ENCODE results near the gene ELFN2. TPM values are rescaled to one million over a fixed set of nuclear protein-coding genes. Genes with fewer than 3 reads are reported as not detected.

The ELFN2 gene
- total RNA-seq (1 to 10 TPM in 3 of 6 donors, under 1 TPM in 3; 0.19 to 1.8 (median 1.1) TPM), polyA plus RNA-seq (1 to 10 TPM in 1 of 2 donors, under 1 TPM in 1; 0.23 to 2.1 TPM)

DNA sequence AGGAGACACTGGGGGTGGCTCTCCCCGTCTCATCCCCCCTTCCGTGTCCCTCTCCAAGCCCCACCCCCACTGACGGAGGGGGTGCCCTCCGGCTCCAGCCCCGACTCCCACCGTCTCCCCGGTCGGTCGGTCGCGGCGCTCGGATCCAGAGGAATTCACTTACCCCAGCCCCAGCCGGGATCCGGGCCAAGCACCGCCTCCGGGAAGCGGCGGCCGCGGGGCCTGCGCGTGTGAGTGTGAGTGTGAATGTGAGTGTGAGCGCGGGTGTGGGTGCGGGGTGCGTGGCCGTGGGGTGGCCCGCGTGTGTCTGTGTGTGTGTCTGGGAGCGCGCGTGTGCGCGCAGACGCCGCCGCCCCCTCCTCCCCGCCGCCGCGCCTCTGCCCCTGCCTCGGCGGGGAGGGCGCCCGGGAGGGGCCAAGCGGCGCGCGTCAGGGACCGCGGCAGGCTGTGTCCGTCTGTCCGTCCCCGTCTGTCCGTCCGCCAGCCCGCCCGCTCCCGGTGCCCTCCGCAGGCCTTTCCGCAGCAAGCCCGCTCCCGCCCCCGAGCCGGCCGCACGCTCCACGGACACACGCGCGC lies at the start of gene ELFN2:
Gene ELFN2 (minus strand): TSS at position 345 of the 576 bp plus-strand sequence. CDS start 51,945 bp downstream, outside the sequence.
- no peak within 1 kb of the TSS for H3K27ac ChIP-seq
- H3K27me3 ChIP-seq, result peaks cover 0 to 16% (median 0%) of the 10 kb centered on the region in 4 donors
- no peak for FAIRE-seq
- no peaks in the 10 kb centered on the region for H3K4me1 ChIP-seq
- DNase-seq, result peak in 4 of 6 donors; percentile 20 to 73 (median 50)
- no peaks in the 10 kb centered on the region for H3K36me3 ChIP-seq
- intact Hi-C loops (cut with DNase I), result loop anchor here in 1 of 3 donors (5.0 kb wide), 1 partner anchor 110 kb away; no protein-coding TSS in a partner anchor
- 1% methylated on average over 51 to 72 of the region's 72 CpGs for WGBS, 2 donors
- H3K9me3 ChIP-seq, result no peaks in the 10 kb centered on the region
- TF ChIP-seq, protein P1, sequence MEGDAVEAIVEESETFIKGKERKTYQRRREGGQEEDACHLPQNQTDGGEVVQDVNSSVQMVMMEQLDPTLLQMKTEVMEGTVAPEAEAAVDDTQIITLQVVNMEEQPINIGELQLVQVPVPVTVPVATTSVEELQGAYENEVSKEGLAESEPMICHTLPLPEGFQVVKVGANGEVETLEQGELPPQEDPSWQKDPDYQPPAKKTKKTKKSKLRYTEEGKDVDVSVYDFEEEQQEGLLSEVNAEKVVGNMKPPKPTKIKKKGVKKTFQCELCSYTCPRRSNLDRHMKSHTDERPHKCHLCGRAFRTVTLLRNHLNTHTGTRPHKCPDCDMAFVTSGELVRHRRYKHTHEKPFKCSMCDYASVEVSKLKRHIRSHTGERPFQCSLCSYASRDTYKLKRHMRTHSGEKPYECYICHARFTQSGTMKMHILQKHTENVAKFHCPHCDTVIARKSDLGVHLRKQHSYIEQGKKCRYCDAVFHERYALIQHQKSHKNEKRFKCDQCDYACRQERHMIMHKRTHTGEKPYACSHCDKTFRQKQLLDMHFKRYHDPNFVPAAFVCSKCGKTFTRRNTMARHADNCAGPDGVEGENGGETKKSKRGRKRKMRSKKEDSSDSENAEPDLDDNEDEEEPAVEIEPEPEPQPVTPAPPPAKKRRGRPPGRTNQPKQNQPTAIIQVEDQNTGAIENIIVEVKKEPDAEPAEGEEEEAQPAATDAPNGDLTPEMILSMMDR (IDR thresholded peaks at IDR 0.05), result no peak
- peak; percentile 41 to 65 (median 58) for ATAC-seq
- H3K4me3 ChIP-seq, result peak within 1 kb of the TSS; percentile 20 to 54 (median 32)

GRCh38 chr22:37476389-37477329 lies 49.4 kb upstream of the ELFN2 start:
- Histone ChIP-seq H3K36me3 (no peaks in the 10 kb centered on the region), H3K27ac (no peak overlapping the region), H3K9me3 (no peaks in the 10 kb centered on the region), H3K27me3 (no peaks in the 10 kb centered on the region), H3K4me1 (no peaks in the 10 kb centered on the region), H3K4me3 (no peak overlapping the region)
- FAIRE-seq (no peak), ATAC-seq (no peak), DNase-seq (no peak)
- intact Hi-C loops (cut with DNase I), result no loop called here
- TF ChIP-seq, protein P1 (IDR thresholded peaks at IDR 0.05), result no peak
- WGBS, 2 donors, result 74 to 82% methylated on average over 14 of the region's 14 CpGs

- no peak overlapping the region for H3K27ac ChIP-seq
- 67 to 75% methylated on average over 11 of the region's 11 CpGs for WGBS, 2 donors
- FAIRE-seq (no peak), DNase-seq (peak in 2 of 6 donors; percentile 7 to 32), ATAC-seq (no peak)
- H3K9me3 ChIP-seq, result no peaks in the 10 kb centered on the region
- H3K4me1 ChIP-seq, result no peaks in the 10 kb centered on the region
- H3K27me3 ChIP-seq, result no peaks in the 10 kb centered on the region
- no peak overlapping the region for H3K4me3 ChIP-seq
- TF ChIP-seq, protein P1 (IDR thresholded peaks at IDR 0.05), result no peak
- no peaks in the 10 kb centered on the region for H3K36me3 ChIP-seq
- intact Hi-C loops (cut with DNase I), result no loop called here
These were observed 47.3 kb upstream of the ELFN2 start for GRCh38 chr22:37474447-37475090.

DNA sequence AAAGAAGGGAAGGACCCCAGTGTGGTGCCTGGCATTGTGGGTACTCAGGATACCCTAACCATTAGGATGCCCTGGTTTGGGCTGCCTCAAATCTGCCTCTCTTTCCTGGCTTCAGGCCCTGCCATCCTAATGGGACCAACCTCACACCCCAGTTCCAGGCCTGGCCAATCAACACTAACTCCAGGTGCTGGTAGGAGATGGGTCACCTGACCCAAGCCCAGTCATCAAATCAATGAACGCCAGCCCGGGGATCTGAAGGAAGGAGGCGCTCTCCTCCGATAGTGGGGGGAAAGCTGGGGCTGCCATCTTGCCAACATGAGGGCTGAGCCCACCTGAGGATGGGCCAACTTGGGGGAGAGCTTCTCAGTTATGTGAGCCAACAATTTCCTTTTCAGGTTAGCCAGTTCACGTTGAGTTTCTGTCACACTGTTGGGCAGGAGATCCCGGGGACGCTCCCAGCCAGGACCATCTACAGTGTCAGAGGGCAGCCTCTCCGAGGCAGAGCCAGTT lies 46.2 kb upstream of the ELFN2 start:
- peak in 2 of 6 donors; percentile 11 to 38 for DNase-seq
- Histone ChIP-seq H3K27me3 (no peaks in the 10 kb centered on the region), H3K9me3 (no peaks in the 10 kb centered on the region), H3K27ac (no peak overlapping the region), H3K36me3 (no peaks in the 10 kb centered on the region), H3K4me3 (no peak overlapping the region), H3K4me1 (no peaks in the 10 kb centered on the region)
- WGBS, 2 donors, result 51 to 54% methylated on average over 8 of the region's 8 CpGs
- TF ChIP-seq, protein P1 (IDR thresholded peaks at IDR 0.05), result no peak
- FAIRE-seq, result no peak
- intact Hi-C loops (cut with DNase I), result no loop called here
- no peak for ATAC-seq

All from pancreas (tissue), 10 donors.